HepG2 (cell line): ENCODE data around the gene CDK13. TPM values are rescaled to one million over a fixed set of nuclear protein-coding genes. Genes with fewer than 3 reads are reported as not detected.

Experiments
- AHDC1 ChIP-seq: sonication (generic); formaldehyde crosslinking; IDR thresholded peaks from 2 replicates; pipeline ENCODE4 v1.5.1; 2020; ENCODE audit warnings: mild to moderate bottlenecking, missing genetic modification reagents, borderline replicate concordance
- CHCHD3 ChIP-seq: sonication (generic); formaldehyde crosslinking; IDR thresholded peaks from 2 replicates; pipeline ENCODE4 v1.8.0; 2022; ENCODE audit warnings: mild to moderate bottlenecking, missing genetic modification reagents, moderate library complexity
- KAT7 ChIP-seq: IDR thresholded peaks from 2 replicates; pipeline ENCODE4 v1.6.1; 2018; ENCODE audit warnings: borderline replicate concordance, missing compliant biosample characterization
- KDM2A ChIP-seq: sonication (generic); formaldehyde crosslinking; IDR thresholded peaks from 2 replicates; pipeline ENCODE4 v1.4.0; 2020; ENCODE audit warnings: low read depth, missing genetic modification reagents, borderline replicate concordance
- KDM6A ChIP-seq: IDR thresholded peaks from 2 replicates; pipeline ENCODE4 v1.6.1; 2016; ENCODE audit warnings: low read depth
- MTF2 ChIP-seq: sonication (generic); formaldehyde crosslinking; IDR thresholded peaks from 2 replicates; pipeline ENCODE4 v1.5.0; 2020; ENCODE audit warnings: missing genetic modification reagents, borderline replicate concordance
- POLR2A ChIP-seq, 2 experiments: IDR thresholded peaks; 2 replicates each; pipeline ENCODE4 v1.6.1; 2011; ENCODE audit warnings: low read depth in 2 of 2, low read length in 2 of 2, mild to moderate bottlenecking in 1 of 2, moderate library complexity in 1 of 2; ENCODE audit not compliant: insufficient read depth in 1 of 2
- RAD51 ChIP-seq: fragments of 450-650 bp; IDR thresholded peaks from 2 replicates; pipeline ENCODE4 v1.6.1; 2016; ENCODE audit warnings: borderline replicate concordance
- TBP ChIP-seq: sonication (generic); formaldehyde crosslinking; IDR thresholded peaks from 2 replicates; pipeline ENCODE4 v1.5.0; 2020; ENCODE audit warnings: missing genetic modification reagents
- TEAD3 ChIP-seq: optimal IDR thresholded peaks from 2 replicates; pipeline ENCODE3; 2016; ENCODE audit warnings: borderline replicate concordance
- THAP11 ChIP-seq: IDR thresholded peaks from 2 replicates; pipeline ENCODE4 v1.6.1; 2016; ENCODE audit warnings: missing biosample characterization, missing genetic modification reagents
- ZFX ChIP-seq: sonication (generic); formaldehyde crosslinking; IDR thresholded peaks from 2 replicates; pipeline ENCODE4 v1.4.0; 2020; ENCODE audit warnings: mild to moderate bottlenecking, low read depth, missing genetic modification reagents, moderate library complexity
- ZIK1 ChIP-seq: sonication (generic); formaldehyde crosslinking; IDR thresholded peaks from 2 replicates; pipeline ENCODE4 v1.5.0; 2020; ENCODE audit warnings: mild to moderate bottlenecking, low read depth, missing genetic modification reagents, borderline replicate concordance
- ZNF121 ChIP-seq: sonication (generic); formaldehyde crosslinking; IDR thresholded peaks from 2 replicates; pipeline ENCODE4 v1.5.0; 2020; ENCODE audit warnings: mild to moderate bottlenecking, missing genetic modification reagents
- ZNF225 ChIP-seq: sonication (generic); formaldehyde crosslinking; IDR thresholded peaks from 2 replicates; pipeline ENCODE4 v1.4.0; 2020; ENCODE audit warnings: mild to moderate bottlenecking, missing genetic modification reagents
- ZNF275 ChIP-seq: sonication (generic); formaldehyde crosslinking; IDR thresholded peaks from 2 replicates; pipeline ENCODE4 v1.8.0; 2022; ENCODE audit warnings: missing genetic modification reagents, mild to moderate bottlenecking, inconsistent platforms, borderline replicate concordance
- ZNF577 ChIP-seq: sonication (generic); formaldehyde crosslinking; IDR thresholded peaks from 2 replicates; pipeline ENCODE4 v1.4.0; 2020; ENCODE audit warnings: mild to moderate bottlenecking, low read depth, missing genetic modification reagents, borderline replicate concordance
- ZNF672 ChIP-seq: sonication (generic); formaldehyde crosslinking; IDR thresholded peaks from 2 replicates; pipeline ENCODE4 v1.8.1; 2022; ENCODE audit warnings: missing genetic modification reagents
- ZSCAN9 ChIP-seq: IDR thresholded peaks from 2 replicates; pipeline ENCODE4 v1.6.1; 2016; ENCODE audit warnings: borderline replicate concordance
- polyA plus RNA-seq, 8 experiments: library from polyadenylated mRNA; depleted of rRNA in 3 of 8; stranded (reverse) in 7 of 8; unstranded in 1 of 8; fragments of >200 nt; fragmentation: Illumina TruSeq in 4 of 8; extraction: Trizol in 4 of 8; gene quantifications; 2 replicates each; pipeline versions ENCODE4 v1.2.1 to v1.2.3, GENCODE V29; 2011 to 2016; ENCODE audit warnings: low read depth in 4 of 8, missing spikeins in 1 of 8, mixed read lengths in 1 of 8; ENCODE audit not compliant: insufficient read depth in 1 of 8
- total RNA-seq, 5 experiments: library from RNA; depleted of rRNA; stranded (reverse); fragments of >200 nt; fragmentation: Illumina TruSeq; extraction: Trizol; gene quantifications; 2 replicates each; pipeline ENCODE4 v1.2.3, GENCODE V29; 2016; ENCODE audit warnings: low read depth in 1 of 5
- TF ChIP-seq, protein P1 (sequence below): sonication (generic); formaldehyde crosslinking; IDR thresholded peaks from 2 replicates; pipeline ENCODE4 v1.8.0; 2022; ENCODE audit warnings: mild to moderate bottlenecking, missing genetic modification reagents
- TF ChIP-seq, protein P2 (sequence below): fragments of 450-650 bp; IDR thresholded peaks from 2 replicates; pipeline ENCODE4 v1.6.1; 2017

Gene CDK13
- total and polyA plus RNA-seq, 2 of the 13 experiments (the other 11 are each of a cell fraction or from before 2014, with no cell fraction given), result 21.0 to 40.9 TPM

DNA sequence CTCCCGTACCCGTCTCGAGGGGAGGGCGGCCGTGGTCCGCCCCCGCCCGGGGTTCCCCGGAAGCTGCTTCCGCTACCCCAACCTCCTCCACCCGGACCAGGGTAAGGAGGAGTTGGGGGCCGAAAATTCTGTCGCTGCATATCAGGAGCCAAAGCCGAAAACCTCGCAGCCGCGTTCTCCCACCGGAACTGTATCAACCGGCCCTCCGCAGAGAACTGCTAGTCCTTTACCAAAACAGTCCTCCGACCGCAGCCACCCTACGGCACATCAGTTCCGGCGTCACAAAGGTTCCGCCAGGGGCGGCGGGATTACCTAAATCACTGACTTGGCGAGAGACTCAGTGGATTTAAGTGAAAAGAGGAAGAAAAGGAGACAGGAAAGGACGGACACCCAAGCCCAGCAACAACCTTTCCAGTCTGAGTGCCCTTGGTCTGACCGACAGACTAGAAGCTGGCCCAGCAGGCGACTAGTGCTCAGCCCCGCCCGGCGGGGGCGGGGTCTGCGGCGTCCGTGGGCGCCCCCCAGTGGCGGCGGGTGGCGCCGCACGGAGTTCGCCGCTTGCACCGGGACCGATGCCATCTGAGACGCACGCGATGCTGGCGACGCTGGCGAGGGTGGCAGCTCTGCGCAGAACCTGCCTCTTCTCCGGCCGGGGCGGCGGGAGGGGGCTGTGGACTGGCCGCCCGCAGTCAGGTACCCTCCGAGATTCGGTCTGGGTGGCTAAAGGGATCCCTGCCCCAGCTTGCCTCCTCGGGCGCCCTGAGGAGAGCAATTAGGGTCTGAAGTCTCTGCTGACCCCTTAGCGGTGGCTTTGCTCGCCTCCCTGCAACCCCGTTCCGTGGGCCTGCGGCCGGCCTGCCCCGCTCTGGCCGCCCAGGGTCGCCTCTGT lies 184.6 kb downstream of the CDK13 start, which contains the start of the genes MPLKIP and SUGCT (continued):
- no peak; the same call in 1 of the 2 replicates for TF ChIP-seq AHDC1 (CRISPR knock-in tag)
- TF ChIP-seq ZIK1 (CRISPR knock-in tag), result no peak; the same call in 1 of the 2 replicates
- no peak for TF ChIP-seq CHCHD3
- peak; percentile 92 for TF ChIP-seq KAT7 (CRISPR knock-in tag)
- TF ChIP-seq ZNF672 (CRISPR knock-in tag), result 0 out of 2 replicates have a peak, but pooled peaks have one; percentile 57
- TF ChIP-seq TEAD3, result no peak
- no peak for TF ChIP-seq RAD51
- TF ChIP-seq MTF2, result no peak
- peak; percentile 92 for TF ChIP-seq THAP11 (CRISPR knock-in tag)
- TF ChIP-seq ZFX (CRISPR knock-in tag), result peak; percentile 88
- no peak; the same call in 1 of the 2 replicates for TF ChIP-seq ZNF225 (CRISPR knock-in tag)
- TF ChIP-seq KDM6A (CRISPR knock-in tag), result no peak
- TF ChIP-seq TBP (CRISPR knock-in tag), result no peak
- TF ChIP-seq ZNF577 (CRISPR knock-in tag), result no peak
- TF ChIP-seq, protein P1, sequence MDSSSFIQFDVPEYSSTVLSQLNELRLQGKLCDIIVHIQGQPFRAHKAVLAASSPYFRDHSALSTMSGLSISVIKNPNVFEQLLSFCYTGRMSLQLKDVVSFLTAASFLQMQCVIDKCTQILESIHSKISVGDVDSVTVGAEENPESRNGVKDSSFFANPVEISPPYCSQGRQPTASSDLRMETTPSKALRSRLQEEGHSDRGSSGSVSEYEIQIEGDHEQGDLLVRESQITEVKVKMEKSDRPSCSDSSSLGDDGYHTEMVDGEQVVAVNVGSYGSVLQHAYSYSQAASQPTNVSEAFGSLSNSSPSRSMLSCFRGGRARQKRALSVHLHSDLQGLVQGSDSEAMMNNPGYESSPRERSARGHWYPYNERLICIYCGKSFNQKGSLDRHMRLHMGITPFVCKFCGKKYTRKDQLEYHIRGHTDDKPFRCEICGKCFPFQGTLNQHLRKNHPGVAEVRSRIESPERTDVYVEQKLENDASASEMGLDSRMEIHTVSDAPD (CRISPR knock-in tag), result no peak
- peak; percentile 79 for TF ChIP-seq ZNF275 (CRISPR knock-in tag)
- peak; percentile 74 for TF ChIP-seq POLR2A (IDR thresholded peaks at IDR 0.05; ENCODE audit: insufficient read depth in 1 of 2, low read depth in 2 of 2, low read length in 2 of 2)
- TF ChIP-seq, protein P2, sequence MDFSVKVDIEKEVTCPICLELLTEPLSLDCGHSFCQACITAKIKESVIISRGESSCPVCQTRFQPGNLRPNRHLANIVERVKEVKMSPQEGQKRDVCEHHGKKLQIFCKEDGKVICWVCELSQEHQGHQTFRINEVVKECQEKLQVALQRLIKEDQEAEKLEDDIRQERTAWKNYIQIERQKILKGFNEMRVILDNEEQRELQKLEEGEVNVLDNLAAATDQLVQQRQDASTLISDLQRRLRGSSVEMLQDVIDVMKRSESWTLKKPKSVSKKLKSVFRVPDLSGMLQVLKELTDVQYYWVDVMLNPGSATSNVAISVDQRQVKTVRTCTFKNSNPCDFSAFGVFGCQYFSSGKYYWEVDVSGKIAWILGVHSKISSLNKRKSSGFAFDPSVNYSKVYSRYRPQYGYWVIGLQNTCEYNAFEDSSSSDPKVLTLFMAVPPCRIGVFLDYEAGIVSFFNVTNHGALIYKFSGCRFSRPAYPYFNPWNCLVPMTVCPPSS, result no peak
- TF ChIP-seq KDM2A (CRISPR knock-in tag), result peak; percentile 96
- TF ChIP-seq ZNF121, result peak; percentile 62; the same call in 1 of the 2 replicates
- peak; percentile 88 for TF ChIP-seq ZSCAN9 (CRISPR knock-in tag)
